Measurements from ENCODE around the gene CFAP99. TPM values are rescaled to one million over a fixed set of nuclear protein-coding genes. Genes with fewer than 3 reads are reported as not detected.

Gene CFAP99
- total and polyA plus RNA-seq, 2 donors (not counting 1 experiment from before 2014, with no cell fraction given) = not detected

DNA sequence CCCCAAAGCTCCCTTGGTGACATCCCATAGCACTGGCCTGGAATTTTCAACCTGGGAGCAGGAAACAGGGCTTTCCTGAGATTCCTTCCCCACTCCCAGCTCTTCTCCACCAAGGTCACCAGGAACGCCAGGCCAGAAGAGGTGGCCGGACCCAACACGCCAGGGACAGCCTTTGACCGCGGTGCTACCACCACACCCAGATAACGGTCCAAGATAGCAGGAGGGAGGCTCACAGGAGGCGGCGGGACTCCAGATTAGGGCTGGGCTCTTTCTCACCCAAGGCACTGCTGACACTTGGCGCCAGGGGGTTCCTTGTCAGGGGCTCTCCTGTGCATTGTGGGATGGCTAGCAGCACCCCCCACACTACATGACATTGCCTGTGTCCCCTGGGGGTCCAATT, 23.2 kb upstream of the CFAP99 start:
- Histone ChIP-seq H3K9ac (ENCODE audit: low read length) (no peak overlapping the region), H3K9me3 (ENCODE audit: control extremely low read depth in 1 of 3, control insufficient read depth in 2 of 3, insufficient read depth in 1 of 3, low read length in 2 of 3) (no peaks in the 10 kb centered on the region)
- peaks cover 20% of the 10 kb centered on the region for H3K27me3 Mint-ChIP-seq

DNA sequence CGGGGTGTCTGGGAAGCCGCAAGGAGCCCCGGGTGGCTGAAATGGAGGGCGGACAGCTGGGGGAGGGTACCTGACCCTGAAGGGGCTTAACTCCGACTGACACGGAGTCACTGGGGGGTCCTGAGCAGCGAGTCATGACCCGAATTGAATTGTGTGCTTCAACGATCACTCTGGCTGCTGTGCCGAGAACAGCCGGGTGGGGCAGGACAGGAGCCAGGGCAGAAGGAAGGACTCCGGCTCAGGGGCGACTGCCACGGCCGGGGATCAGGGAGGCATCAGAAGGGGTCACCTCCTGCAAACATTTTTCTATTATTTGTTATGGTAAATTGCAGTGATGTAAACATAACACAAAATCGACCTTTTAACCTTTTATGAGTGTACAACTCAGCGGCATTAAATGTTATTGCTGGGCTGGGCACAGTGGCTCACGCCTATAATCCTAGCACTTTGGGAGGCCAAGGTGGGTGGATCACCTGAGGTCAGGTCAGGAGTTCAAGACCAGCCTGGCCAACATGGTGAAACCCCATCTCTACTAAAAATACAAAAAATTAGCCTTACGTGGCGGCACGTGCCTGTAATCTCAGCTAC, 21.9 kb upstream of the CFAP99 start:
- TF ChIP-seq, protein P1, sequence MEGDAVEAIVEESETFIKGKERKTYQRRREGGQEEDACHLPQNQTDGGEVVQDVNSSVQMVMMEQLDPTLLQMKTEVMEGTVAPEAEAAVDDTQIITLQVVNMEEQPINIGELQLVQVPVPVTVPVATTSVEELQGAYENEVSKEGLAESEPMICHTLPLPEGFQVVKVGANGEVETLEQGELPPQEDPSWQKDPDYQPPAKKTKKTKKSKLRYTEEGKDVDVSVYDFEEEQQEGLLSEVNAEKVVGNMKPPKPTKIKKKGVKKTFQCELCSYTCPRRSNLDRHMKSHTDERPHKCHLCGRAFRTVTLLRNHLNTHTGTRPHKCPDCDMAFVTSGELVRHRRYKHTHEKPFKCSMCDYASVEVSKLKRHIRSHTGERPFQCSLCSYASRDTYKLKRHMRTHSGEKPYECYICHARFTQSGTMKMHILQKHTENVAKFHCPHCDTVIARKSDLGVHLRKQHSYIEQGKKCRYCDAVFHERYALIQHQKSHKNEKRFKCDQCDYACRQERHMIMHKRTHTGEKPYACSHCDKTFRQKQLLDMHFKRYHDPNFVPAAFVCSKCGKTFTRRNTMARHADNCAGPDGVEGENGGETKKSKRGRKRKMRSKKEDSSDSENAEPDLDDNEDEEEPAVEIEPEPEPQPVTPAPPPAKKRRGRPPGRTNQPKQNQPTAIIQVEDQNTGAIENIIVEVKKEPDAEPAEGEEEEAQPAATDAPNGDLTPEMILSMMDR (IDR thresholded peaks at IDR 0.05) = no peak
- no peak for TF ChIP-seq EZH2 (IDR thresholded peaks at IDR 0.05; ENCODE audit: borderline replicate concordance, insufficient read depth, low read depth, low read length, poor library complexity, severe bottlenecking)
- Histone ChIP-seq H3K4me3 (ENCODE audit: control extremely low read depth in 1 of 5, extremely low read depth in 1 of 5, insufficient read depth in 1 of 5, low read depth in 2 of 5, low read length in 4 of 5) (no peak overlapping the region), H3K27ac (ENCODE audit: low read length in 2 of 2) (no peak overlapping the region), H2AFZ (ENCODE audit: insufficient read depth, low read depth, low read length, poor library complexity, severe bottlenecking) (no peak overlapping the region), H3K9ac (ENCODE audit: low read length) (no peak overlapping the region), H3K79me2 (ENCODE audit: control insufficient read depth, insufficient read depth, low read length) (no peaks in the 10 kb centered on the region), H3K4me2 (replicated peaks; ENCODE audit: low read depth, low read length, poor library complexity, severe bottlenecking) (no peak overlapping the region), H3K4me1 (ENCODE audit: control insufficient read depth in 2 of 2, insufficient read depth in 2 of 2, low read length in 2 of 2) (peaks cover 13 to 16% of the 10 kb centered on the region in 2 donors), H4K20me1 (ENCODE audit: control insufficient read depth, insufficient read depth, low read length, poor library complexity, severe bottlenecking) (no peaks in the 10 kb centered on the region), H3K9me3 (ENCODE audit: control extremely low read depth in 1 of 3, control insufficient read depth in 2 of 3, insufficient read depth in 1 of 3, low read length in 2 of 3) (no peaks in the 10 kb centered on the region), H3K27me3 (replicated peaks in 1 of 4; ENCODE audit: control extremely low read depth in 1 of 4, control insufficient read depth in 3 of 4, insufficient read depth in 4 of 4, low read length in 3 of 4) (peaks cover 0 to 28% (median 5%) of the 10 kb centered on the region in 4 experiments), H3K36me3 (replicated peaks in 1 of 2; ENCODE audit: control extremely low read depth in 1 of 2, control insufficient read depth in 1 of 2, extremely low read depth in 1 of 2, insufficient read depth in 2 of 2, low read length in 1 of 2) (no peaks in the 10 kb centered on the region)
- no peak for DNase-seq
- Mint-ChIP-seq H3K9me3 (ENCODE audit: insufficient read depth) (no peaks in the 10 kb centered on the region), H3K4me1 (peaks cover 32% of the 10 kb centered on the region), H3K4me3 (no peak overlapping the region), H3K27ac (no peak overlapping the region), H3K27me3 (peaks cover 22% of the 10 kb centered on the region)
- WGBS (ENCODE audit: insufficient coverage) = 74% methylated on average over 15 of the region's 21 CpGs
- ATAC-seq (ENCODE audit: low read depth) = no peak
- POLR2A ChIA-PET = interaction anchor here (0.7 kb wide), 1 partner anchor 454 kb away, joined by 3 read pairs; no protein-coding TSS in a partner anchor
- intact Hi-C loops (cut with micrococcal nuclease) = no loop called here
- CTCF ChIA-PET = no interaction called here

More for the DNA sequence above, 23.2 kb upstream of the CFAP99 start:
- Mint-ChIP-seq H3K9me3 (ENCODE audit: insufficient read depth) (no peaks in the 10 kb centered on the region), H3K4me1 (peaks cover 36% of the 10 kb centered on the region), H3K4me3 (no peak overlapping the region), H3K27ac (no peak overlapping the region)
- peaks cover 0 to 22% (median 2%) of the 10 kb centered on the region in 4 experiments for H3K27me3 ChIP-seq (replicated peaks in 1 of 4; ENCODE audit: control extremely low read depth in 1 of 4, control insufficient read depth in 3 of 4, insufficient read depth in 4 of 4, low read length in 3 of 4)
- TF ChIP-seq EZH2 (IDR thresholded peaks at IDR 0.05; ENCODE audit: borderline replicate concordance, insufficient read depth, low read depth, low read length, poor library complexity, severe bottlenecking) = no peak
- TF ChIP-seq, protein P1 (IDR thresholded peaks at IDR 0.05) = no peak
- 96% methylated on average over 9 of the region's 9 CpGs for WGBS (ENCODE audit: insufficient coverage)
- H3K4me3 ChIP-seq (ENCODE audit: control extremely low read depth in 1 of 5, extremely low read depth in 1 of 5, insufficient read depth in 1 of 5, low read depth in 2 of 5, low read length in 4 of 5) = no peak overlapping the region
- H4K20me1 ChIP-seq (ENCODE audit: control insufficient read depth, insufficient read depth, low read length, poor library complexity, severe bottlenecking) = no peaks in the 10 kb centered on the region
- POLR2A ChIA-PET = no interaction called here
- no peak overlapping the region for H3K27ac ChIP-seq (ENCODE audit: low read length in 2 of 2)
- peaks cover 16 to 24% of the 10 kb centered on the region in 2 donors for H3K4me1 ChIP-seq (ENCODE audit: control insufficient read depth in 2 of 2, insufficient read depth in 2 of 2, low read length in 2 of 2)
- no peaks in the 10 kb centered on the region for H3K36me3 ChIP-seq (replicated peaks in 1 of 2; ENCODE audit: control extremely low read depth in 1 of 2, control insufficient read depth in 1 of 2, extremely low read depth in 1 of 2, insufficient read depth in 2 of 2, low read length in 1 of 2)
- no peaks in the 10 kb centered on the region for H3K79me2 ChIP-seq (ENCODE audit: control insufficient read depth, insufficient read depth, low read length)
- intact Hi-C loops (cut with micrococcal nuclease) = no loop called here
- no peak overlapping the region for H3K4me2 ChIP-seq (replicated peaks; ENCODE audit: low read depth, low read length, poor library complexity, severe bottlenecking)
- ATAC-seq (ENCODE audit: low read depth) = no peak
- no peak for DNase-seq
- no peak overlapping the region for H2AFZ ChIP-seq (ENCODE audit: insufficient read depth, low read depth, low read length, poor library complexity, severe bottlenecking)
- CTCF ChIA-PET = interaction anchor here (0.5 kb wide), 1 partner anchor 157 kb away, joined by 3 read pairs; no protein-coding TSS in a partner anchor

Data from B cell (primary cell).